ENCODE results near the gene PRELID3B.
"Not testable (repeated sequence)": the region's sequence is repeated elsewhere in the genome, so short reads cannot be mapped to it uniquely, and the experiment has no call there.

The PRELID3B gene

DNA sequence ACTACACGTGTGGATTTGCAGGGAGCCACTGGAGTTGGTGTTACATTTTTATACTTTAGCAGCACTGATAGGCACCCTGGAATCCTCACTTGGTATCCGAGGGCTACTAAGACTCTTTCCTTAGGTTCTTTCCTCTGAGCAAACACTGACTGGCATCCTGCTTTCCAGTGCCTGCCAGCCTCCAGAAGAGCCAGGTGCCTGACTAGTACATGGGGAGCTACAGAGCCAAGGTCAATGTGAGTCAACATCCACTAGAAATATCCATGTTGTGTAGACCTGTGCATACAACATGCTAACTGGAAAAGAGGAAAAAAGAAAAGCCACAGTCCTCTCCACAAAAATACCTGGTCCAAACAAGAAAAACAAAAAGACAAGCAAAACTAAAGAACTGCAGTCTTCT is 17.5 kb downstream of the PRELID3B start:
- DNase-seq, result no peak

DNA sequence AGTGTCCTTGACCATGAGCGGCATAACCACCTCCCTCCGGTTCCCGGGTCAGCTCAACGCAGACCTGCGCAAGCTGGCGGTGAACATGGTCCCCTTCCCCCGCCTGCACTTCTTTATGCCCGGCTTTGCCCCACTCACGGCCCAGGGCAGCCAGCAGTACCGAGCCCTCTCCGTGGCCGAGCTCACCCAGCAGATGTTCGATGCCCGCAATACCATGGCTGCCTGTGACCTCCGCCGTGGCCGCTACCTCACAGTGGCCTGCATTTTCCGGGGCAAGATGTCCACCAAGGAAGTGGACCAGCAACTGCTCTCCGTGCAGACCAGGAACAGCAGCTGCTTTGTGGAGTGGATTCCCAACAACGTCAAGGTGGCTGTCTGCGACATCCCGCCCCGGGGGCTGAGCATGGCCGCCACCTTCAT is 18.5 kb downstream of the PRELID3B start:
- DNase-seq, result no peak

DNA sequence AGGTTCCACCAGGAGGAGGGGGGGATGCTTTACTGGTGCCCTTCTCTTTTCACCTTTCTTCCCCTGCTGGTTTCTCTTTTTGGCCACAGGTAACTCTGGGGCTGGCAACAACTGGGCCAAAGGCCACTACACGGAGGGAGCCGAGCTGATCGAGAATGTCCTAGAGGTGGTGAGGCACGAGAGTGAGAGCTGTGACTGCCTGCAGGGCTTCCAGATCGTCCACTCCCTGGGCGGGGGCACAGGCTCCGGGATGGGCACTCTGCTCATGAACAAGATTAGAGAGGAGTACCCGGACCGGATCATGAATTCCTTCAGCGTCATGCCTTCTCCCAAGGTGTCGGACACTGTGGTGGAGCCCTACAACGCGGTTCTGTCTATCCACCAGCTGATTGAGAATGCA is 19.0 kb downstream of the PRELID3B start:
- no peak for DNase-seq

DNA sequence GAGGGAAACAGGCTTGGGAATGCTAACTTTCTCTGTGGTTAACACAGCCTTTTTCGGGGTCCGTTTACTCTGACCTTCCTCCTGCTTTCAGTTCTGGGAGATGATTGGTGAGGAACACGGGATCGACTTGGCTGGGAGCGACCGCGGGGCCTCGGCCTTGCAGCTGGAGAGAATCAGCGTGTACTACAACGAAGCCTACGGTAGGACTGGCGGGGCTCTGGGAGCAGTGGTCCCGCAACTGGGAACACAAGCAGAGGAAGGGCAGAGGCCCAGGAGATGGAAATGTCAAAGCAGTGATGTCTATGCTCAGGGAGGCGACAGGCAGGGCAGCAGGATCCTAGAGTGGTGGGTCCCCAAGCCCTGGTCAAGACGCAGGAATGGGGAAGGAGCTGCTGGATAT is 19.8 kb downstream of the PRELID3B start:
- no peak for DNase-seq

GRCh38 chr20:59020938-59021551 is 21.5 kb downstream of the PRELID3B start:
- DNase-seq, result no peak

DNA sequence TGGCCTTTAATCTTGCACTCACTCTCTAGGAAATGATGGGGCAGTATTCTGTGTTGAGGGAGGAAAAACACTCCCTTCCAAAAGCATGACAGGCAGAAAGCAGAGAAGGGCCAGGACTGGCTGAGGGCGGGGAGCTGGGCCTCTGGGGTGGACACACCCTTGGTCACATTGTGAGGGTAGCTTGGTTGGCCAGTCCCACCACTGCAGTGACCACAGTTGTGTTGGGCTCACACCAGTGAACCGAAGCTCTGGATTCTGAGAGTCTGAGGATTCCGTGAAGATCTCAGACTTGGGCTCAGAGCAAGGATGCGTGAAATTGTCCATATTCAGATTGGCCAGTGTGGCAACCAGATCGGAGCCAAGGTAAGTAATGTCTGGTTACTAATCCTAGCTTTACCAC is 23.4 kb downstream of the PRELID3B start, which contains the start of gene TUBB1:
Gene TUBB1 (plus strand): TSS at position 213 of the 400 bp plus-strand sequence. CDS start 94 bp downstream, at position 307.
- no peak for DNase-seq

DNA sequence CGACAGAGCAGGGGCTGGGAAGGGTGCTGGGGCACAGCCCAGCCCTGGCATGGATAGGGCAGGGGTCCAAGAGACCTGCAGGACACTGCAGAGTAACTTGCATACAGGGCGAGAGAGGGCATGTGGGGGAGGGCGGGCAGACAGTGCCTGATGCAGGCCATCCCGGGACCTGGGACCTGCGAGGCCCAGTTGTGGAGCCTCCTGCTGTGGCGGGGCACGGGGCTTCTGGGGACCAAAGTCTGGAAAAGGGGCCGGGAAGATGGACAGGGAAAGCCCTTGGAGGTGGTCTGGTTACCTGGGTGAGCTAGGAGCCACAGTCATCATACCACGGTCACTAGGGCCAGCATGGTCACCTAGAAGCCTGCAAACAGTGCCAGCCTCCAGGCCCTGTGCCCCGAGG is 23.8 kb downstream of the PRELID3B start:
- no peak for DNase-seq

GRCh38 chr20:59017493-59018231 is 24.9 kb downstream of the PRELID3B start:
- no peak for DNase-seq

DNA sequence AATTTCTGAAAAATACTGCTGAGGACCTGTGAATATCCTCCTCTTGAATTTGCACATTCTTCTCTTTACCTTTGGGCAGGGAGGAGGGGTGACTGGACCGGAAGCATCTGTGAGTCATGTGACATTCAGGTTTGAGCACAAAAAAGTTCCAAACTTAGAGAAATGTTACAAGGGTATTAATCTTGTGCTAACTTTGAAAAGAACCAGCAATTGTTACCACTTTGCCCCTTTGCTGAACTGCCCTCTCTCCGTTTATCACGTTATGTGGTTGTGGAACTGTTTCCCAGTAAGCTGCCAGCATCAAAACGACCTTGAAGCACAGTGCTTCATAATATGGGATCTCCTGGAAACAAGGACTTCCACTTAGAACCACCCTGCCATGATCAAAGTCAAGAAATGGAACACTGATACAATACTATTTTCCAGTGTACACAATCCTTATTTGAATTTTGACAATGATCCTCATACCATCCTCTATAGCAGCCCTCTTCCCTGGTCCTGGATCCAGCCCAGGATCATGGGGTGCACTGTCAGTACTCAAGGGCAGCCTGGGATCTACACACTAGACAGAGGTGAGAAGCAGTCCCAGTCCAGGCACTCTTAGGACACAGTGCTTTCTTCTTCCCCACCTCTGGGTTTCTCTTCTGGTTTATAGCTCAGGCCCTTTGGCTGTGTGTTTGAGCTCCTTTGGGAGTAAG is 25.6 kb downstream of the PRELID3B start:
- no peak for DNase-seq

DNA sequence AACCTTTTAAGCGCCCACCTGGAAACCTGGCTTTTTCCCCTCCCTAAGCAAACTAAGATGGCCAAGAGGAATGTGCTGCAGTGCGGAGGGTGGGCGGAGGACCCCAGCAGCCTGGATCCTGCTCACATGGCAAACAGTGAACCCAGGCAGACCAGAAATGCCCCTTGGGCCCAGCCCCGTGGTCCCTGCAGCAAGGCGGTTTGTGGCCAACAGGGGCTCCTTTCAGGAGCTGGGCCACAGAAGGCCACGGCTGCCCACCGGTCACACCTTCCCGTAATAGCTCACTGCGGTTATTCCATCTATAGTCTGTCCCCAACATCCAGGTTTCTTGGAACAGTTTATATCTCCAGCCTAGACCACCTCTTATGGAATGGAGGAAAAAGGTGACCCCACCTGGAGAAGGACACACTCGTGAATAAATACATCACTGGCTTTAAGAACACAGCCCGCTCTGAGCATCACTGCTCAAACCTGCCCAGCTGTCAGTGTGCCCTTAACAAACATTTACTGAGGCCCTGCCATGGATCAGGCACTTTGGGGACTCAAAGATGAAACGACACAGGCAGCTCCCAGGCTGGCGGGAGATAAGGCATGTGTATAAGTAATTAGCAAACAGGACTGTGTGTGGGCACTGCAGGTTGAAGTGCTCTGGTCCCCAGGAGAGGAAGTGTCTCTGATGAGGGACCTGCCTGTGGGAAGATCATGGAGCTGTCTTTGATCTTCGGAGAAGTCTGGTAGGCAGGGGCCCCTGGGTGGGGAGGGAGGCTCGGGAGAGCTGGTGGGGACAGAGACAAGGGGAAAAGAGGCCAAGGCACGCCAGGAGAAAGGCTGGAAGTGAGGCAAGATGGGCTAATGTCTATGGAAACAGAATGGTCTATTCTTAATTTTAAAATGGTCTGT is 26.5 kb downstream of the PRELID3B start:
- no peak for DNase-seq

DNA sequence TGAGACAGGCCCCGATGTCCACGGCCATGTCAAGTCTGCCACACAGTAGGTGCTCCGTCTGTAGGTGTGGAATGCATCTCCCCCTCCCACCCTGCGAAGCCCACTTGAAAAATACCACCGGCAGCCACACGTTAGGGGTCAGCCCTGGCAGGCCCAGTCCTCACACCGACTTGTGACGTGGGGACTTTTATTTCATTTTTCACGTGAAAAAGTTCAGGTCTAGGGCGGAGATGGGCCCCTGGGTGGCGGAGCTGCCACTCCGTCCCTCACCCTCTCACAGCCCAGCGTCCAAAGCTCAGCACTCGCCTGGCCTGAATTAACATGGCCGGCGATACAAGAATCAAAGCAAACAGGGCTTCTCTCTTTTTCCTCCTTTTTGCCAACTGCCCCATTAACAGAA is 27.2 kb downstream of the PRELID3B start:
- no peak for DNase-seq

DNA sequence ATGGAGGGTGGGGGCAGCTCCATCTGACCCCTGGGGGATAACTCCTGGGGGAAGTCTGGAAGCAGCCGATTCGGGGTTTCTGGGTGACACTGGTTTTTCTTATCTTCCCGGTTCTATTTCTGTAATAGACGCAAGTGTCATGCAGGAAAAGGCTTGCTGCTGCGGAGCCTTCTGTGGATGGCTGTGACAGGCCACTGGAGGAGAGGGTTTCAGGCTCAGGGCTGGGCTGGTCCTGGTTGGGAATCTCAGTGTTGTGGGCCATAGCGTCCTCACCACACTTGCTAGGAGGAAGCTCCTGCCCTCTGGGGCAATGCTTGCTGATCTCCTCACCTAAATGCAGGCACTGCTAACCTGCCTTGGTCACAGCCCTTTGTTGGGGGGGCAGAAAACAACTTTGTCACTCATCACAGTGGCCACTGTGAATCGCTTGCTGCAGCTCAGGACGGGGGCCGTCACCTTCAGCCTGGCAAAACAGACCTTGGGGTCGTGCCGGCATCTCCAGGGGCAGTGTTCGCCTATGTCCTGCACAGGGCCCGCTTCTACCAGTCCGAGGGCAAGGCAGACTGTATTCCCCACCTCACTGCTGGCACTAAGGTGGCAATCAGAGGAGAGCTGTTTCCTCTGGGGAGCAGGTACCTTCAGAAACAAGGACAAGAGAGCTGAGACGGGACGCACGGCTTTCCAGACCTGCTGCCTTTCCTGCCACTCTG is 27.8 kb downstream of the PRELID3B start:
- DNase-seq, result no peak

DNA sequence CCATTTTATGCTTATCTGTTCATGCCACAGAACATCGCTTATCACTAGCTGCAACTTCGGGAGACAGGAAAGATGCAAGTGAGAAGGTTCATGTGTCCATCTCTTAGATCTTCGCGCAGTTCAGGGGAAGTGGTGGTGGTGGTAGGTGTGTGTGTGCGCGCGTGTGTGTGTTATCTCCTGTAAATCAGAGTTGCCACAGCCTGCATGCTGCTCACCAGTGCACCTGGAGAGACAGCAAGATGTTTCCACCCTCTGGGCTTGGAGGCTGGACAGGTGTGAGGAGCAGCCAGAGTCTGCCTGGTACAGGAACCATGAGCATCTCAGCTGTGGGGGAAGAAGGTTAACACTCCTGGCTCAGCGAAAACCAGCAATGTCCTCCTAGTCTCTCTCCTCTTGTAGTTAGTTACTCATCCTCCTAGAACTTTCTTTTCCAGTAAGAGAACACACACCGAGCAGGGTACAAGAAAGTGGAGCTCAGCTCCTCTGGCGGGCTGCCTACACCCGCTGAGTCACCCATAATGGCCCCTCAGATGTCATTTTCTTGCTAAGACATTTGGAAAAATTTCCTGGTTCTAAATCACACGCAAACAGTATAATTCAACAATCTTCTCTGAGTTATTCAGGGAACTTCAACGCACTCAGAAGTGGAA is 28.5 kb downstream of the PRELID3B start:
- DNase-seq, result no peak

DNA sequence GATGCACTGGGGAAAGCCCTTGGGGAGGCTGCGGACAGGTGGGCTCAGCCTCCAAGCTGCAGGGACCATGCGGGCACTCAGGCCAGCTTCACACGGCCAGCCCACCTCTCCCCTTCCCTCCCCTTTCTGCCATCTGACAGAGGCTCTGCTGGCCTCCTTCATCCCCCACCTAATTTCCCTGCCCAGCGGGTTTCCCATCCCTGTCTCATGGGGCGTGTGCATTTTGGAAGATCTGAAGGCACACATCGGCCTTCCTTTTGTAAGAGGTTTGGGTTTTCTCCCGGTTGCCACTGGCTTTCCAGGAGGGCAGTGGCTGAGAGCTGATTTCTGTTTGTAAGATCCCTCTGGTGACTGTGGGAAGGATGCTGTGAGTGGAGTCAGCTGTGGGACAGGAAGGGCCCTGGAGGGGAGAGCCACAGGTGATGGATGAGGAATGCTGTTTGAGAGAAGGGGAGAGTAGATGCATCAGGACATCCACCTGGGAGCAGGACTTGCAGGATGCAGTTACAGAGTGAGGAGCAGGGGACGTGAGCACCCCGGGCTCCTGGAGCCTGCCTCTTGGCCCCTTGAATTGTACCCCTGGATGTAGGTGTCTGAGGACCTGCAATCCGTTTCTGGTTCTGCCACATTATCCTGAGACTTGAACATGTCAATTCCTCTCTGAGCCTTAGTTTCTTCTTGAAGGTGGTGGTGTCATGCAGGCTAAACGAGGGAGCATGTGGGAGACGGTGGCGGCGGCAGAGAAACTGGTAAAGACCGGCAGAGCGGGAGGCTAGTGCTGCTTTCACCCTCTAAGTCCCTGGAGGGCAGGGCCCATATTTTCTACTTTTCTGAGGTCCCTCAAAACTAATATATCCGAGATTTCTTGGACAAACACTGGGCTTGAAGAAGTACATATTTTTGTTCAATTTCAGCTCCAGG is 29.3 kb downstream of the PRELID3B start:
- no peak for DNase-seq

DNA sequence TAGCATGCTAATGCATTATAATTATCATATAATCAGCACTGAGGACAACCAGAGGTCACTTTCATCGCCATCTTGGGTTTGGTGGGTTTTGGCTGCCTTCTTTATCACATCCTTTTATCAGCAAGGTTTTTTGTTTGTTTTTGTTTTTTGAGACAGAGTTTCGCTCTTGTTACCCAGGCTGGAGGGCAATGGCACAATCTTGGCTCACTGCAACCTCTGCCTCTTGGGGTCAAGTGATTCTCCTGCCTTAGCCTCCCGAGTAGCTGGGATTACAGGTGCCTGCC is 30.8 kb downstream of the PRELID3B start:
- DNase-seq, result not testable (repeated sequence)

DNA sequence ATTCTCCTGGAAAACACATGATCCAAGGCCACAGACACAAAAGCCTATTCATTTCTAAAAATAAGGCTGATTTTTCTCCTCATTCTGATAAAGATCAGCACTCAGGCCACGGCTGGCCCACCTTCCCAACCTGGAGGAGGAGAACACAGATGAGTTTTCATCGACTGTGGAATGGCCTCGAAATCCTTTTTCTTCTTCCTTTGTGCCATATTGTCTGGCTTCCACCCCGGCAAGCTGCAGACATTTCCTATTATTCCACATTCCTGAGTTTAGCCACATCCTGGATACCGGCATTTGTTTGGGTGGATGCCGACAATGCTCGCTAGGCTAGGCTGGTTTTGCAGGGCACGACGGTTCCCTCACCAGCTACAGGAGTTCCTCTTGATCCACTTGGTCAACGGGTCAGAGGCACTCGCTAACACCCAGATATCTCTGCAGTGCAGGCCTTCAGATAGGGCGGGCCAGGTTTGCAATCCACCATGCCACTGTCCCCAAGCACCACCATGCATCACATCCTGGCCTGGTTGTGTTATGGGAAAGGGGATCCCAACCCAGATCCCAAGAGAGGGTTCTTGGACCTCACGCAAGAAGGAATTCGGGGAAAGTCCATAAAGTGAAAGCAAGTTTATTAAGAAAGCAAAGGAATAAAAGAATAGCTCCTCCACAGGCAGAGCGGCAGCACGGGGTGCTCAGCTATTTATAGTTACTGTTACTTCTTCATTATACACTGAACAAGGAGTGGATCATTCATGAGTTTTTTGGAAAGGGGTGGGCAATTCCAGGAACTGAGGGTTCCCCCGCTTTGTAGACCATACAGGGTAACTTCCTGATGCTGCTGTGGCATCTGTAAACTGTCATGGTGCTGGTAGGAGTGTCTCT is 31.4 kb downstream of the PRELID3B start:
- DNase-seq, result no peak

GRCh38 chr20:59010321-59010994 is 32.1 kb downstream of the PRELID3B start:
- no peak for DNase-seq

- DNase-seq, result no peak
These were observed 33.8 kb downstream of the PRELID3B start for GRCh38 chr20:59008715-59009336.

Data from stimulated activated CD4-positive, alpha-beta T cell treated with anti-CD3 and anti-CD28 coated beads, Interleukin-2, amount 100 ng/mL, for 48 hours (primary cell).